ENCODE data around the gene MEIS1.

The MEIS1 gene

GRCh38 chr2:66580166-66581049 is 145.5 kb downstream of the MEIS1 start:
- no peak for DNase-seq (ENCODE audit: low read depth in 2 of 2)

- no peak for DNase-seq (ENCODE audit: low read depth in 2 of 2)
These were observed 146.6 kb downstream of the MEIS1 start for GRCh38 chr2:66581339-66582103.

GRCh38 chr2:66582104-66582986 is 147.4 kb downstream of the MEIS1 start:
- no peak for DNase-seq (ENCODE audit: low read depth in 2 of 2)

GRCh38 chr2:66582987-66583880 is 148.3 kb downstream of the MEIS1 start:
- no peak for DNase-seq (ENCODE audit: low read depth in 2 of 2)

GRCh38 chr2:66583881-66584280 is 149.0 kb downstream of the MEIS1 start:
- DNase-seq (ENCODE audit: low read depth in 2 of 2) = no peak

GRCh38 chr2:66585587-66585986 is 150.7 kb downstream of the MEIS1 start:
- DNase-seq (ENCODE audit: low read depth in 2 of 2) = no peak

- DNase-seq (ENCODE audit: low read depth in 2 of 2) = no peak
These were observed 152.3 kb downstream of the MEIS1 start for GRCh38 chr2:66587216-66587615.

- DNase-seq (ENCODE audit: low read depth in 2 of 2) = no peak
These were observed 159.1 kb downstream of the MEIS1 start for GRCh38 chr2:66594001-66594400.

- DNase-seq (ENCODE audit: low read depth in 2 of 2) = no peak
These were observed 160.6 kb downstream of the MEIS1 start for GRCh38 chr2:66595556-66595955.

- no peak for DNase-seq (ENCODE audit: low read depth in 2 of 2)
These were observed 161.3 kb downstream of the MEIS1 start for GRCh38 chr2:66596256-66596655.

GRCh38 chr2:66601624-66602023 is 166.7 kb downstream of the MEIS1 start:
- DNase-seq (ENCODE audit: low read depth in 2 of 2) = no peak

- DNase-seq (ENCODE audit: low read depth in 2 of 2) = no peak
These were observed 167.4 kb downstream of the MEIS1 start for GRCh38 chr2:66602341-66602740.

- no peak for DNase-seq (ENCODE audit: low read depth in 2 of 2)
These were observed 169.4 kb downstream of the MEIS1 start for GRCh38 chr2:66604326-66604725.

- DNase-seq (ENCODE audit: low read depth in 2 of 2) = no peak
These were observed 170.1 kb downstream of the MEIS1 start for GRCh38 chr2:66604976-66605375.

GRCh38 chr2:66607152-66607551 is 172.2 kb downstream of the MEIS1 start:
- no peak for DNase-seq (ENCODE audit: low read depth in 2 of 2)

Data from stimulated activated CD4-positive, alpha-beta T cell treated with anti-CD3 and anti-CD28 coated beads, Interleukin-4, amount 100 ng/mL, for 48 hours (primary cell).